HEK293 (cell line): ENCODE measurements around the gene CDKAL1.

ENCODE experiments used
- CTCF ChIA-PET: fragments of 350-600 bp; formaldehyde crosslinking; extraction: SDS; loops from one replicate; lab custom pipeline; 2021; ENCODE audit warnings: antibody characterized with exemption; lab: Yijun Ruan, JAX
- POLR2A ChIA-PET: fragments of 300-600 bp; formaldehyde crosslinking; extraction: SDS; loops from one replicate; lab custom pipeline; 2020; ENCODE audit warnings: antibody characterized with exemption, inconsistent platforms; lab: Yijun Ruan, JAX
- H3K27ac ChIP-seq: fragments of 200-500 bp; sonication (Bioruptor generic); 2 replicates; pipeline ENCODE4 v1.5.1; 2014; ENCODE audit warnings: low read depth, low read length, control low read depth, inconsistent platforms; ENCODE audit errors: extremely low read depth
- H3K36me3 ChIP-seq, 2 experiments: fragments of 200-500 bp in 1 of 2; sonication (Bioruptor generic) in 1 of 2; 1 replicate in 1 of 2; 2 replicates in 1 of 2; pipeline ENCODE4 v1.5.1; 2014 to 2017; ENCODE audit warnings: inconsistent platforms in 2 of 2, low read length in 2 of 2; ENCODE audit not compliant: control insufficient read depth in 2 of 2, insufficient read depth in 1 of 2
- H3K4me1 ChIP-seq: fragments of 200-500 bp; sonication (Bioruptor generic); 2 replicates; pipeline ENCODE4 v1.5.1; 2014; ENCODE audit warnings: mild to moderate bottlenecking, low read length, inconsistent platforms; ENCODE audit not compliant: control insufficient read depth, insufficient read depth
- H3K4me3 ChIP-seq: 2 replicates; pipeline ENCODE4 v1.5.1; 2011; ENCODE audit warnings: low read depth, mild to moderate bottlenecking, control low read depth, low read length, moderate library complexity
- H3K9me3 ChIP-seq: fragments of 200-500 bp; sonication (Bioruptor generic); 2 replicates; pipeline ENCODE4 v1.5.1; 2014; ENCODE audit warnings: low read depth, low read length, inconsistent platforms; ENCODE audit not compliant: control insufficient read depth, insufficient read depth
- BCL11A ChIP-seq: fragments of 450-650 bp; formaldehyde crosslinking; IDR thresholded peaks from 2 replicates; pipeline ENCODE4 v1.5.1; 2016; ENCODE audit warnings: low read depth, missing biosample characterization, missing genetic modification characterization
- REST ChIP-seq: fragments of 450-650 bp; formaldehyde crosslinking; IDR thresholded peaks from 2 replicates; pipeline ENCODE4 v1.5.1; 2016; ENCODE audit warnings: missing biosample characterization, missing genetic modification characterization
- YY2 ChIP-seq: fragments of 450-650 bp; formaldehyde crosslinking; IDR thresholded peaks from 2 replicates; pipeline ENCODE4 v1.5.1; 2016; ENCODE audit warnings: missing biosample characterization, missing genetic modification characterization
- ZNF514 ChIP-seq: fragments of 450-650 bp; formaldehyde crosslinking; IDR thresholded peaks from 2 replicates; pipeline ENCODE4 v1.5.1; 2016; ENCODE audit warnings: missing biosample characterization, missing genetic modification characterization
- ZNF837 ChIP-seq: fragments of 450-650 bp; formaldehyde crosslinking; IDR thresholded peaks from 2 replicates; pipeline ENCODE4 v1.5.1; 2016; ENCODE audit warnings: missing biosample characterization, missing genetic modification characterization
- TF ChIP-seq, protein P1 (sequence below): fragments of 450-650 bp; formaldehyde crosslinking; IDR thresholded peaks from 2 replicates; pipeline ENCODE4 v1.5.1; 2016; ENCODE audit warnings: missing biosample characterization, missing genetic modification characterization, borderline replicate concordance
- TF ChIP-seq, protein P2 (sequence below): fragments of 450-650 bp; formaldehyde crosslinking; IDR thresholded peaks from 2 replicates; pipeline ENCODE4 v1.5.1; 2016; ENCODE audit warnings: missing biosample characterization, missing genetic modification characterization
- TF ChIP-seq, protein P3 (sequence below): fragments of 450-650 bp; formaldehyde crosslinking; IDR thresholded peaks from 2 replicates; pipeline ENCODE4 v1.5.1; 2017; ENCODE audit warnings: missing biosample characterization, missing genetic modification characterization

The CDKAL1 gene

DNA sequence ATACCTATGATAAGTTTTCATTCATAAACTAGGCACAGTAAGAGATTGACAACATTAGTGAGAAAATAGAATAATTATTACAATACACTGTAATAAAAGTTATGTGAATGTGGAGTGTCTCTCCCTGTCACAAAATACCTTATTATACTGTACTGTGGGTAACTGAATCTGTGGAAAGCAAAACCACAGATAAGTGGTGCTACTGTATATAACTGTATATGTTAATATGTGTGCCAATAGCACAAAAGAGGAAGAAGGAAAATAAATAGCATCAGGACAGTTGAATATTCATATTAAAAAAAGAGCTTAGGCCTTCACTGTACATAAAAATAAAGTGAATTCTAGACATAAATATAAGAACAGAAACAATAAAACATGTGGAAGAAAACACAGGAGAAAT, 243.5 kb downstream of the CDKAL1 start (continued):
- TF ChIP-seq, protein P1, sequence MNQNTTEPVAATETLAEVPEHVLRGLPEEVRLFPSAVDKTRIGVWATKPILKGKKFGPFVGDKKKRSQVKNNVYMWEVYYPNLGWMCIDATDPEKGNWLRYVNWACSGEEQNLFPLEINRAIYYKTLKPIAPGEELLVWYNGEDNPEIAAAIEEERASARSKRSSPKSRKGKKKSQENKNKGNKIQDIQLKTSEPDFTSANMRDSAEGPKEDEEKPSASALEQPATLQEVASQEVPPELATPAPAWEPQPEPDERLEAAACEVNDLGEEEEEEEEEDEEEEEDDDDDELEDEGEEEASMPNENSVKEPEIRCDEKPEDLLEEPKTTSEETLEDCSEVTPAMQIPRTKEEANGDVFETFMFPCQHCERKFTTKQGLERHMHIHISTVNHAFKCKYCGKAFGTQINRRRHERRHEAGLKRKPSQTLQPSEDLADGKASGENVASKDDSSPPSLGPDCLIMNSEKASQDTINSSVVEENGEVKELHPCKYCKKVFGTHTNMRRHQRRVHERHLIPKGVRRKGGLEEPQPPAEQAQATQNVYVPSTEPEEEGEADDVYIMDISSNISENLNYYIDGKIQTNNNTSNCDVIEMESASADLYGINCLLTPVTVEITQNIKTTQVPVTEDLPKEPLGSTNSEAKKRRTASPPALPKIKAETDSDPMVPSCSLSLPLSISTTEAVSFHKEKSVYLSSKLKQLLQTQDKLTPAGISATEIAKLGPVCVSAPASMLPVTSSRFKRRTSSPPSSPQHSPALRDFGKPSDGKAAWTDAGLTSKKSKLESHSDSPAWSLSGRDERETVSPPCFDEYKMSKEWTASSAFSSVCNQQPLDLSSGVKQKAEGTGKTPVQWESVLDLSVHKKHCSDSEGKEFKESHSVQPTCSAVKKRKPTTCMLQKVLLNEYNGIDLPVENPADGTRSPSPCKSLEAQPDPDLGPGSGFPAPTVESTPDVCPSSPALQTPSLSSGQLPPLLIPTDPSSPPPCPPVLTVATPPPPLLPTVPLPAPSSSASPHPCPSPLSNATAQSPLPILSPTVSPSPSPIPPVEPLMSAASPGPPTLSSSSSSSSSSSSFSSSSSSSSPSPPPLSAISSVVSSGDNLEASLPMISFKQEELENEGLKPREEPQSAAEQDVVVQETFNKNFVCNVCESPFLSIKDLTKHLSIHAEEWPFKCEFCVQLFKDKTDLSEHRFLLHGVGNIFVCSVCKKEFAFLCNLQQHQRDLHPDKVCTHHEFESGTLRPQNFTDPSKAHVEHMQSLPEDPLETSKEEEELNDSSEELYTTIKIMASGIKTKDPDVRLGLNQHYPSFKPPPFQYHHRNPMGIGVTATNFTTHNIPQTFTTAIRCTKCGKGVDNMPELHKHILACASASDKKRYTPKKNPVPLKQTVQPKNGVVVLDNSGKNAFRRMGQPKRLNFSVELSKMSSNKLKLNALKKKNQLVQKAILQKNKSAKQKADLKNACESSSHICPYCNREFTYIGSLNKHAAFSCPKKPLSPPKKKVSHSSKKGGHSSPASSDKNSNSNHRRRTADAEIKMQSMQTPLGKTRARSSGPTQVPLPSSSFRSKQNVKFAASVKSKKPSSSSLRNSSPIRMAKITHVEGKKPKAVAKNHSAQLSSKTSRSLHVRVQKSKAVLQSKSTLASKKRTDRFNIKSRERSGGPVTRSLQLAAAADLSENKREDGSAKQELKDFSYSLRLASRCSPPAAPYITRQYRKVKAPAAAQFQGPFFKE, result no peak

DNA sequence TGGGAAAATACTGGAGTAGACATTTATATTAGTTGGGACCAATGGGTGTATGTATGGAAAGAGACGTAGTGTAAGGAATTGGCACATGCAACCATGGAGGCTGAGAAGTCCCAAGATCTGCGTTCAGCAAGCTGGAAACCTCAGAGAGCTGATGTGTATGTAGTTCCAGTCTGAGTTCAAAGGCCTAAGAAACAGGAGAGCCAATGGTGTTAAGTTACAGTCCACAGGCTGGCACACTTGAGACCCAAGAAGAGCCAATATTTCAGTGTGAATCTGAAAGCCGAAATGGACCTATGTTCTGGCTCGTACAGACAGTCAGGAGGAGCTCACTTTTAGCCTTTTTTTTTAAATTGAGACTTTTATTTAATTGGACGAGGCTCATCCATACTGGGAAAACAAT, 244.2 kb downstream of the CDKAL1 start:
- POLR2A ChIA-PET, result no interaction called here
- Histone ChIP-seq H3K36me3 (peaks cover 0 to 5% of the 10 kb centered on the region in 2 experiments; a peak in 1 of 3 replicates), H3K4me1 (no peaks in the 10 kb centered on the region), H3K9me3 (no peaks in the 10 kb centered on the region), H3K27ac (no peak overlapping the region)
- CTCF ChIA-PET, result interaction anchor here (0.6 to 1.1 kb wide), 3 partner anchors 10 to 1145 kb away, joined by 3 to 4 read pairs (median 4); no protein-coding TSS in a partner anchor
- TF ChIP-seq, protein P2, sequence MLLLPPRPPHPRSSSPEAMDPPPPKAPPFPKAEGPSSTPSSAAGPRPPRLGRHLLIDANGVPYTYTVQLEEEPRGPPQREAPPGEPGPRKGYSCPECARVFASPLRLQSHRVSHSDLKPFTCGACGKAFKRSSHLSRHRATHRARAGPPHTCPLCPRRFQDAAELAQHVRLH (tag by site-specific recombination), result no peak
- no peak for TF ChIP-seq YY2 (tag by site-specific recombination)
- TF ChIP-seq, all 188 proteins: peak for 0
- H3K4me3 ChIP-seq, result no peak overlapping the region

DNA sequence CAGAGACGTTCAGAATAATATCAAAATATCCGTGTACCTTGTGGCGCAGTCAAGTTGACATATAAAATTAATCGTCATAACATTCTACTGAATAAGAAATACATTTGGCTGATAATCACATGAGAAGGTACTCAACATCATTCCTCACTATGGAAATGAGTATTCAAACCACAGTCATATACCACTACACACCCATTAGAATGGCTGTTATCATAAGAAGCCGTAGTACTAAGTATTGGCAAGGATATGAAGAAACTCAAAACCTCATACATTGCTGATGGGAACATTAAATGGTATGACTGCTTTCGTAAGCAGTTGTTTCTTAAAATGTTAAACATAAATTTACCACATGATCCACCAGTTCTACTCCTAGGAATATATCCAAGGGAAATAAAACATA, 244.7 kb downstream of the CDKAL1 start:
- H3K27ac ChIP-seq, result no peak overlapping the region
- no peak overlapping the region for H3K4me3 ChIP-seq
- POLR2A ChIA-PET, result no interaction called here
- TF ChIP-seq ZNF514 (no peak), BCL11A (tag by site-specific recombination) (no peak), REST (no peak), ZNF837 (tag by site-specific recombination) (no peak)
- TF ChIP-seq, protein P3, sequence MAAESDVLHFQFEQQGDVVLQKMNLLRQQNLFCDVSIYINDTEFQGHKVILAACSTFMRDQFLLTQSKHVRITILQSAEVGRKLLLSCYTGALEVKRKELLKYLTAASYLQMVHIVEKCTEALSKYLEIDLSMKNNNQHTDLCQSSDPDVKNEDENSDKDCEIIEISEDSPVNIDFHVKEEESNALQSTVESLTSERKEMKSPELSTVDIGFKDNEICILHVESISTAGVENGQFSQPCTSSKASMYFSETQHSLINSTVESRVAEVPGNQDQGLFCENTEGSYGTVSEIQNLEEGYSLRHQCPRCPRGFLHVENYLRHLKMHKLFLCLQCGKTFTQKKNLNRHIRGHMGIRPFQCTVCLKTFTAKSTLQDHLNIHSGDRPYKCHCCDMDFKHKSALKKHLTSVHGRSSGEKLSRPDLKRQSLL (tag by site-specific recombination), result no peak
- no peaks in the 10 kb centered on the region for H3K4me1 ChIP-seq
- no peaks in the 10 kb centered on the region for H3K9me3 ChIP-seq
- H3K36me3 ChIP-seq, result peaks cover 0 to 6% of the 10 kb centered on the region in 2 experiments; a peak in 1 of 3 replicates
- CTCF ChIA-PET, result interaction anchor here (0.6 to 1.5 kb wide), 2 partner anchors 11 to 1144 kb away, joined by 3 read pairs; no protein-coding TSS in a partner anchor
